NCI-H82 treated with DMSO at 0.1 percent for 48 hours (cell line): ENCODE results near the gene TNS3.
"Not testable (repeated sequence)": the region's sequence is repeated elsewhere in the genome, so short reads cannot be mapped to it uniquely, and the experiment has no call there.

Experiments used
- DNase-seq: peaks from one replicate; lab custom pipeline; 2025; ENCODE audit not compliant: unreplicated experiment; lab: John Stamatoyannopoulos, UW

TNS3 gene

DNA sequence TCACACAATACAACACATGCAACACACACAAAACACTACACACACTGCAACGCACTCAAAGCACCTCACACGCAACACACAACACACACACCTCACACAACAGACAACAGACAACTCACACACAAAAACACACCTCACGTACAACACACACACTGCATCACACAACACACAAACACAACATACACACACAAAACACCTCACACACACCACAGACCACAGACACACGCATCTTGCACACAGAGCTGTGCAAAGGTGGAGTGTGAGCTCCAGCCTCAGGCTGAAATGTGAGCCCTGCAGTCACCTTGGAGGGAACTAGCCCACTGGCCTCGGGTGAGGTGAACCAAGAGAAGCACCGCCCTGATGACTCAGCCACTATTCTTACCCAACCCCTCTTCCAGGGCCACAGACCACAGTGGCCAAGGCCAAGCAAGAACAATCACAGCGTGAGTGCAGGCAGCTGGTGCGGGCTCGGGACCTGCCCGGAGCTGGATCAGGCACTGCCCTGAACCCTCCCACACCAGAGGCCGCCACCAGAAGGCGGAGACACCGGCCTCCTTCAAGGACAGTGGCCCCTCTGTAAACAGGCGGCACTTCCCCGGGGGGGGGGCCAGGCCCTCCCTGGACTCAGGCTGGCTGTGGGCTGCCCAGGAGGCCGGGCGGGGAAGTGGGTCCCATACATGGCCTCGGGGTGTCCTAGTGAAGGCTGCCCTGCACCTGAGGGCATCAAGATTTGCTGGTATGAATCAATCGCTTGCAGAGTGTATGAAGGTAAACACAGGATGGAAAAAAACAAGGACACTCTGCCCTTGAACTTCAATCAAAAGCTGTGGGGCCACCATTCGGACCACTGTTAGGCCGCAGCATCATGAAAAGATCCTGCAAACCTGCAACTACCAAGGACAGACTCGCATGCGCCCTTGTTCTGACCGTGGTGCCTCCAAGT lies 106.7 kb downstream of the TNS3 start:
- no peak for DNase-seq

DNA sequence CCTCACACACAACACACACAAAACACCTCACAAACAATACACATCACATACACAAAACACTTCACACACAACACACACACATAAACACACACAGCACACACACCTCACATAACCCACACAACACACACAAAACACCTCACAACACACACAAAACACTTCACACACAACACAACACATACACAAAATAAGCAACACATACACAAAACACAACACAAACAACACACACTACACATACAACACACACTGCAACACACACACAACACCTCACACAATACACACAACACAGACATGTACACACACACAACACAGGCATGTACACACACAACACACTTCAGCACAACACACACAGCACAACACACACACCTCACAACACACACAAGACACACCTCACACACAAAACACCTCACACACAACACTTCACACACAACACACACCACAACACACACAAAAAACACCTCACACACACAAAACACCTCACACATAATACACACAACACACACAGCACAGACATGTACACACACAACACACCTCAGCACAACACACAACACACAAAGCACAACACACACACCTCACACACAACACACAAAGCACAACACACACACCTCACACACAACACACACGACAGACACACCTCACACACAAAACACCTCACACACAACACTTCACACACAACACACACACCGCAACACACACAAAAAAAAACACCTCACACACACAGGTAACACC lies 107.5 kb downstream of the TNS3 start:
- DNase-seq = no peak

DNA sequence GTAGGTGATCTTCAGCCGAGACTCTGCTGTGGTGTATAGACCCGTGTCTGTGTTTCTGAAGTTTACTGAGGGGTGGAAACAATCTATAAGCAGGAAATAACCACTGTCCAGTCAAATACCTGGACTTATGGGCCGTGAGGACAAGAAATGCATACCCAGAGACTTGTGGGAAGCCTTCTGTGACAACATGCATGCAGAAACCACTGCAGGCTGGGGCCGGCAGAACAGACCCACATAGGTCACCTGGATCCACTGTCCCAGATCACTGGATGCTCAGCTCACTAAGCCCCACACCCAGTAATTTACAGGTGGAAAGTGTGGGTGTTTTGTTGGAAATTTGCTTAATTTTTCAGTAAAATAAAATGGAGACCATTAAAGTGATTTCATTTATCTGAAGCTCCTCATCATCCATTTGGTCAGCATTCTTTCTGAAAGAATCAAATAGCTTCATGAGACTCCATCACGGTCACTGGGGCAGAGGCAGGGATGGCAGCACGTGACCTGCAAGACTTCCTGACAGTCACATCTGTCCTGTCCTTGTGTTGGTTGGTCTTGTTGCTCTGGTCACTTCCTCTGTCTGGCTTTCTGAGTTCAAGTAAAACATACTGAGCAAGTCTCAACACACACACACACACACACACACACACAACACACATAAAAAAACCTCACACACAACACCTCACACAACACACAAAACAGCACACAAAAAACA lies 108.3 kb downstream of the TNS3 start:
- no peak for DNase-seq

DNA sequence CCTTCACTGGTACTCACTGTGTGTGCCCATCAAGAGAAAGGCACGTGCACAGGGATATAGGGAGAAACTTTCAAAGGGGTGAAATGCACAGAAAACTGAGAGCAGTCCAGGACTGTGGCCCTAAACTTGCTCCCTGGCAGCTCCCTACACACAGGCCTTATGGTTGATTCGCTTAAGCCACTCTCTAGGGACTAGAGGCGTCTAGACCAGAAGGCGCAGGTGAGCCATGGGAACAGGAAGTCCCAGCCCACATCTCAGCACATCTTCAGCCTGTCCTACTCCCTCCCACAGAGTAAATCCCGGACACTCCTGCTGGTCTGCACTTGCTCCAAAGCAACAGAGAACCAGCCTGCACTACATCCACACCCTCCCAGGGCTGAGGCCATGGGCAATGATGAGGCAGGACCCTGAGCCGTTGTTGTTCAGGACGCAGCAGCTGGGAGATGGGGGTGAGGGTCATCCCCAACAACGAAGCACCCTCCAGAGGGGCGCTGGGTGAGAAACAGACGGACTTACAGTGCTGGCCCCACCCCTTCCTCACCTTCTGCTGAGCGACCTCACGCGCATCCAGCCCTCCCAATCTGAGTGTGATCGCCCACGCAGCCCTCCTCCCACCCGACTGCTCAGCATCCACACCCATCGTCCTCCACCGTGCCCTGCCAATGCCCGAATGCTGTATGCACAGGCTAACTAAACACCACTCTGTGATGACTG lies 109.3 kb downstream of the TNS3 start:
- DNase-seq = no peak

DNA sequence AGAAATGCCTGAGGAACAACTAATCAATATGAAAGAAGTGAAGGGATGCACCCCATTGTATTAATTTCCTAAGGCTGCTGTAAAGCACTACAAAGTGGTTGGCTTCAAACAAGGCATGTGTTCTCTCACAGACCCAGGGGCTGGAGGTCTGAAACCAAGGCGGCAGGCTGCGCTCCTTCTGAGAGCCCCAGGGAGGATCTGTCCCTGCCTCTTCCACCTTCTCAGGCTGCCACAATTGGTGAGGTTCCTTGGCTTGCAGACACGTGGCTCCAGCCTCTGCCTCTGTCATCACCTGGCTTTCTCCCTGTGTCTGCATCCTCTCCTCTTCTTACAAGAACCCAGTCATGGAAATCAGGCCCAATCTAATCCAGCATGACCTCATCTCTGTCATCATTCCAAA lies 110.1 kb downstream of the TNS3 start:
- DNase-seq = no peak

DNA sequence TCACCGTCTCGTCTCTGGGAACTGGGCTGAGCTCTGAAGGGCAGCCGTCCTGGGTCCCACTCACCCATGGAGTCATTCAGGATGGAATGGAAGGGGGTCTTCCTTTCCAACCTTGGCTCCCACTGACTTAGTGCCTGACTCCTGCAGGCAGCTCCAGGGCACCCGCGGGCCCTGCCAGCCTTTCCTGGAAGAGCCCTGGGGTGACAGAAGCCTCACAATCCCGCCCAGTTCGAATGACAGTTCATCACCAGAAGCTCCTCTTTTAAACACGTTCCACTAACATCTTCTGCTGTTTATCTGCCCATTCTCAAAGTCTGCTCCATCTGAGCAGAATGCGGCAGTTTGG lies 110.6 kb downstream of the TNS3 start:
- no peak for DNase-seq

DNA sequence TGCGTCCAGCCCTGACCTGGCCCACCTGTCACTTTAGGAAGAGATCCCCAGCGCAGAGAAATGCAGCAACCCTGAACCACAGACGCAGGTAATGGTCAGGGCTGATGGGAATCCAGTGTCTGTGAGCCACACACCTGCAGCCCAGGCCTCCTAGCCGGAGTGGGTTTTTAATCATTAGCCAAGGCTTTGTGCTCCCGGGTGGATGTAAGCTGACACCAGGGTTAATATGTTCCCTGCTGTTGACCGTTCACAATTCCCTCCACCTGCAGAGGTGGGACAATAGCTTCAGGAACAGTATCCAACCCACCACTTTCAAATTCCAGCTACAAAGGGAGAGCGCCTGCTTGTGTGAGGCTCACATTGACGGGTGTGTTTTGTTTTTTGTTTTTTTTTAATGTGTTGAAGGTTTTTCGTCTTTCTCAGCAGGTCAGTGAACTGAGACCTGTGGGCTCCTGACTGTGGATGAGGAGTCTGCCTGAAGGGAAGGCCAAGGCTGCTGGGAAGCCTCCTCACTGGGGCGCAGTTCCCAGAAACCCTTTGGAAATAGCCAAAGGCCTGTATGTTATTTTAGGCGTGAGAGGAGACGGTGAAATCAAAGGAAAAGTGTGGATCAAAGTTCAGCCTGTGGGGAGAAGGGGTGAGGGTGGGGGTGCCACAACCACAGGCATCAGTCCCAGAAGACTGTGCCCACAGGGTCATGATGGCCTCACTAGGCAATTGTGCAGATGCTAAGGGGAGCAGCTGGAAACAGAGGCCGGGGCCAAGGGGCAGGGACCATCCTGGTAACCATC lies 111.1 kb downstream of the TNS3 start:
- DNase-seq = no peak

DNA sequence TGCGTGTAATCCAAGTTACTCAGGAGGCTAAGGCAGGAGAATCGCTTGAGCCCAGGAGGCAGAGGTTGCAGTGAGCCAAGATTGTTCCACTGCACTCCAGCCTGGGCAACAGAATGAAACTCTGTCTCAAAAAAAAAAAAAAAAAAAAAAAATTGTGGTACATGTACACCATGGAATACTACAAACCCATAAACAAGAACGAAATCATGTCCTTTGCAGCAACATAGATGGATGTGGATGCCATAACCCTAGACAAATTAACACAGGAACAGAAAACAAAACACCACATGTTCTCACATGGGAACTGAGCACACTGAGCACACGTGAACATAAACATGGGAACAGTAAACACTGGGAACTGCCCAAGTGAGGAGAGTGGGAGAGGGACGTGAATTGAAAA lies 112.1 kb downstream of the TNS3 start:
- DNase-seq = not testable (repeated sequence)

DNA sequence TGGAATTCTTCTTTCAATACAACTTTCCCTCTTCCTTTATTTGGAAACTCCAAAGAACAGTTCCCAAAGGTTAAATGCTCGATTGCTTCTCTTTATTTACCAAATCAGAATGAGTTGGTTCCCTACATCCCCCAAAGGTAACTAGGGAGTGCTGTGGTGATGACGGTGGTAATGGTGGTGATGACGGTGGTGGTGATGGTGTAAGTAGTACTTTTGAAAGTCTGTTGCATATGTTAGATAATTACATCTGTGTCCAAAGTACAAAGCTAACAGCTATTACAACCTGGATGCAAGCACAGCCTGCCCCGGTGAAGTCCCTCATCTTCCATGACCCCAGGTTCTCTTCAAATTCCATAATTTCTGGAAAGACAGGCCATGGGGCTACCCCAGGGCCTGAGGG lies 115.1 kb downstream of the TNS3 start:
- DNase-seq = no peak

DNA sequence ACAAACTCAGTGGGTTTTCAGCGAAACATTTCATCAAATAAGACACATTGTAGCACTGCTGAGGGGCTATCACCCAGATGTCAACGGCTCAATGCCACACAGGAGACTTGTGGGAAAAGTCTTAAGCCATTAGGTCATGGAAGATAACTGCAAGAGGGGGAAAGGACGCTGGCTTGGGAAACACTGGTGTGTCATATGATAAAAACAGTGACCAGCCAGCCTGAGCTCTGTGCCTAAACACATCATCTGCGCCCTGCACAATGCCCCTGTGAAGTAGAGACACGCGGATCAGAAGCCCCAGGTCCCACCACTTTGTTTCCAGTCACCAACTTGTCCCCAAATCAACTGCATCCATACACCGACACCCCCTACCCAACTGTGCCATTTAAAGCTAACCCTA lies 116.7 kb downstream of the TNS3 start:
- DNase-seq = no peak

DNA sequence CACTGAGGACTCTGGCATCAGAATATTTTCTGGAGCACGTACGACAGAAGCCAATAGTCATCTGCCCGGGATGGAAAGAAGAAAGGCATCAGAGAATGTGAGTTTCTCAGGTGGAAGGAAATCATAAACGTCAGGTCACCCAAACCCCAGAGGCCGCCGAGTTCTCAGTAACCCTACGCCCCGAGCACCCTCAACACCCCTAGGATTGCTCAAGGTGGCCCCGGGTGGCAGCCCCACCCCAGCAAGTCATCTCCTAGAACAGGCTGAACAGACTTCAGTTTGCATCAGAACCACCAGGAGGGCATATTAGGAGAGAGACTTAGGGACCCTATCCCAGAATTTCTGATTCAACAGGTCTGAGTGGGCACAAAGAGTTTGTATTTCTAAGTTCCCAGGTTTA lies 117.6 kb downstream of the TNS3 start:
- DNase-seq = no peak

DNA sequence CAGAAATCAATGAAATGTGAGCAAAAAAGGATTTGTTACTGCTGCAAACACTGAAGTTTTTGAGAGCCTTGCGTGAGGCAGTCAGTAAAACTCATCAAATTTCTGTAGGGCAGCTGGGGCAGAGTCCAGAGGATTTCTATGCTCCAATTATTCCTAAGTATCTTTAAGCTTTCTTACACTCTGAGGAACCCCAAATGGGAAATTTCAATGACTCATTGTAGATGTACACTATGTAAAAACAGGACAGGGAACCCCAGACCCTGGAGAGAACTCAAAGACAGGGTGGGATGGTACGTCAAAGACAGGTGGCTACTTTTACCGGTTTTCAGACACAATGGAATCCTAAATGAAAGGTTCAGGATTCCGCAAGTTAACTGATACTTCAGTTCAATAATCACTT lies 120.2 kb downstream of the TNS3 start:
- DNase-seq = no peak

DNA sequence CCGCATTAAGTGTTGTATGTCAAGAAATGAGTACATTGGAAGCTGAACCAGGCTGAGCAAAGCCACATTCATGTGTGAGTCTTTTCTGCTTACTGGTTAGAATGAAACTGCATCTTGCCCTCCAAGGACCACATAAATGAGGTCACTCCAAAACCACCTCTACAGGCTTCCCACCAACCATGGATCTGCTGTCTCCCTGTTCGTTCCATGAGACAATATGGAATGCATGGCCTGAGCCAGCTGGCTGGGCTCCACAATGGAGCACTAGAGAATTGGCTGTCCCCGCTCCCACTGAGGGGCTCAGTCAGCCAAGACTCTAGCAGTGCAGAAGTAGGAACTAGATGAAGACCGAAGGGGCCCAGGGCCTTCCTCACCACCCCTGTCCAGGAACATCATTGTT lies 120.8 kb downstream of the TNS3 start:
- DNase-seq = no peak

DNA sequence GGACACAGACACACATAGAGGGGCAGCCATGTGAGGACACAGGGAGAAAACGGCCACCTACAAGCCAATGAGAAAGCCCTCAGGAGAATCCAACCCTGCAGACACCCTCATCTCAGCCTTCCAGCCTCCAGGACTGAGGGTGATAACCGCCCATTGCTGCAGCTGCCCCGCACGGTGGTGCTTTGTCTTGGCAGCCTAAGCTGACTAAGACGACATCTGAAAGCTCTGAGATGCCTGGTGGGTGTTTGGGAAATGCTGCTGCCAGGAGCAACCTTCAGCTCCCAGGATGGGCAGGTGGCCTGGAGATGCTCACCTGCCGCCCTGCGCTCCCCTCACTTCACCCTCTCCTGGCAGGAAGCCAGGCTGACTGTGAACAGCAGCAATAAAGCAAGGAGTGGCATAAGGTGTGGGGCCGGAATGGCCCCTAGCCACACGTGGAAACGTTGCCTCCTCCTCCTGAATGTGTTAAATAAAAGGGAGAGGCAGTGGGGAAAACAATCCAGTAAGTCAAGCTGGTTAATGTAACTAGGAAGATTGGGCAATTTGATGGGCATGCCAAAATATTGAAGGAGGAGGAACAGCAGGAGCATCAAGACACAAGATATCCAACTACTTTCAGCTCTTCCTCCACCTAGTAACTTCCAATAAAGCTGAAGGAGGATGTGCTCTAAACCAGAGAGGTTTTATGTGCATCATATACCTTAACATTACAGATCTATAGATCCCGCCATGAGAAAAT lies 121.5 kb downstream of the TNS3 start:
- no peak for DNase-seq

DNA sequence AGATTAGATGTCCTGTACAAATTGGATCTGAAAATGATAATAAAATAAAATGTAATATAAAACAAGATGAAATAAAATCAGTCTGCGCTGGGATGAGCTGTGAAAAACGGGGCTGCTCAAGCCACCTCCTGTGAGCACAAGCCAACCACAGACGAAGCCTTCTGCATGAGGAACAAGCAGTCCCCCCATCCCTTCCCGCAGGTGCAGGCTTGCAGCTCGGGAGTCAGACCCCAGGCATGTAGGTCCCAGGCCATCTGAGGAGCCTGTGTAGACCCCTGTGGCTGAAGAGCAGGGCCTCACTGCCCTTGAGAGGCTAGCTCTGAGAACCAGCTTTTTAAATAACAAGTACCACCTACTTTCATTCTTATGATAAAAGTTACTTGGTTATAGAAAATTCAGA lies 123.4 kb downstream of the TNS3 start:
- DNase-seq = no peak

DNA sequence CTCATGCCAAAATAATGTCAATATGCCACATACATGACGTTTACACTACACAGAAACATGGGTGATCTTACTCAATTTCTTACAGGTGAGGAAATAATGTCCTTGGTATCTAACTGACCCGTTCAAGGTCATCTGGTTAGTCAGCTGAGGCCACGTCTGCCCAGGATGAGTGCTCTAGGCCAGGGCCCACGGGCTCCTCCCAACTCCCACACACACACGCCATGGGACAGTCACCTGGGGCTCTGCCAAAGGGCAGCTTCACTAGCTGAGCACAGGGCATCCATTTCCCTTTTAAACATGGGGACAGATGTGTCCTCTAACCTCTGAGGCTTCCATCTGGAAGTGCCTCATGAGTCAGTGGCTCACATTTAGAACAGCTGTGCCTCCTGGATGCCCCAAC lies 123.9 kb downstream of the TNS3 start:
- DNase-seq = no peak

DNA sequence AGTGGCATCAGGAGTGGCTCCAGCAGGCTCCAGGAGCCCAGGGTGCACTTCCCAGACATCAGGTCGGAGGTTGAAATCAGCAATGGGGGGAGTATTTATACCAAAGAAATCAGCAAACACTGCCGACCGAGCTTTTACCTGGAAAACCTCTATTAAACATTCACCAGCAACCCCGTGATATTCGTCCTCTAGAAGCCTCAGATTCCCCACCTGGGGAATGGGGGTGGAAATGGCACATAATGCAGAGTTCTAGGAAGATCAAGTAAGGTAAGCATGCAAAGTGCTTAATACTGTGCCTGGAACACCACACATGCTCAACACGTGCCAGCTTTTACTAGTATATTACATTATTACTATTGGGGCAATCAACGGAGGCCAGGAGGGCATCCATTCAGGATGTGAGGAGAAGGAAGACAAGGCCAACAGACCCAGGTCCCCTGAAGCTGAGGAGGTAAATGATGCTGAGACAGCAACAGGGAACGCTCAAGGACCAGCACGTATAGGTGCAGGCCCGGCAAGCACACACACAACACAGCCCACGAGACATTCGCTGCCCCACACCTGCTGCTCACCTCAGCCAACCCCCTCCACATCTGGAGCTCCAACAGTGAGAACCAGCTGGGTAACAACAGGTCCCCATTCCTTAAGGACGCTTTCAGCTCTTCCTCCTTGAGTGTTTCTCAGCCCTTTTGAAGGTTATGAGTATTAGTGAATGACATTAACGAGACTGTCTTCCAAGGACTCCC lies 125.5 kb downstream of the TNS3 start:
- no peak for DNase-seq

DNA sequence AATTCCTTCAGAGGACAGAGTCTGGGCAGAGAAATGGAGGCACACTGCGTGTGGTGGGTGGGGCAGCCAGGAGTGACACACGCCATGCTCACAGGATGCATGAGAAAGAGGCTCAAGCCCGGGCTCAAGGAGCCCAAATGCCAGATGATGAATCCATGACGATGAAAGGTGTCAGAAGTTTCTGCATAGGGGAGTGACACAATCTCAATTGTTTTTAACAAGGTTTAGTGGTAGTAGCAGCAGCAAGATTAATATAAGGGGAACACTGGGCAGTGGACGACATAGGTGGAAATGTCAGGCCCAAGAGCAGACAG lies 126.1 kb downstream of the TNS3 start:
- no peak for DNase-seq
